ENCODE results near the gene TOB1.
A peak's percentile ranks its signal among the peaks of the same experiment; 100 is the strongest.
"Not testable (repeated sequence)": the region's sequence is repeated elsewhere in the genome, so short reads cannot be mapped to it uniquely, and the experiment has no call there.

Gene TOB1

GRCh38 chr17:50903604-50904517, 37.7 kb upstream of the TOB1 start:
- DNase-seq (ENCODE audit: insufficient read length, low spot score) (no peak), FAIRE-seq (peak; percentile 70)
- no peak for TF ChIP-seq POLR2A (IDR thresholded peaks at IDR 0.05; ENCODE audit: low read depth, low read length)

DNA sequence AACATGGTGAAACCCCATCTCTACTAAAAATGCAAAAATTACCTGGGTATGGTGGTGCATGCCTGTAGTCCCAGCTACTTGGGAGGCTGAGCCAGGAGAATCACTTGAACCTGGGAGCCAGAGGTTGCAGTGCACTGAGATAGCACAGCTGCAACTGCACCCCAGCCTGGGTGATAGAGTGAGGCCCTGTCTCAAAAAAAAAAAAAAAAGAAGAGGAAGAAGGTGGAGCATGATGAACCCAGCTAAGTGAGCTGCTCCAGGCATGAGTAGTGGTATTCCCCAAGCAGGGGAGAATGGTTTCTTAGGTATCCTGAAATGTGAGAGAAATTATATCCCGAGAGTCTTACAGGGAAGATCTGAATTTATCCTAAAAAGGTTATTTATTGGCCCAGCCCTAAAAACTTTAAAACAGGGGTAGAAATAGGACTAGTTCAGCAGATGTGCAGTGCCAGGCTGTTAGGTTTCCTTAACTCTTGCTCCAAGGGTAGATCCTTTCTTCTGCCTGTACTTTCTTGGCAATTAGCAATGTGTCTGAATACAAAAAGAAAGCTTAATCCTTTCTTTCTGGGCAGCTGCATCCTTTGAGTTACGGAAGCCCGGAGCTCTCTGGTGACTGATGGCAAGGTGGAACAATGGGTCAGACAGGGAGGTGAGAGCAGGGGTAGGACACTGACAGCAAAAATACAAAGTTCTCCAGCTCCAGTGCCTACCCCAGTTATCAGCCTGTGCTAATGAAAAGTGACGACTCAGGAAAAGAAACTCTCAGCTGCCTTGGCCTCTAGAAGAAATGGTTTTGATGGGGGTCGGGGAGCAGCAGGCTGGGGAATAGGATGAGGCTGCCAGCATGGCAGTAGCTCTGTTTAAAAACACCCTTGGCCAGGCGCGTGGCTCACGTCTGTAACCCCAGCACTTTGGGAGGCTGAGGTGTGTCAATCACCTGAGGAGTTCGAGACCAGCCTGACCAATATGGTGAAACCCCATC, 36.5 kb upstream of the TOB1 start:
- FAIRE-seq (no peak), DNase-seq (ENCODE audit: insufficient read length, low spot score) (no peak)
- TF ChIP-seq POLR2A (IDR thresholded peaks at IDR 0.05; ENCODE audit: low read depth, low read length): no peak

GRCh38 chr17:50900383-50900892, 34.3 kb upstream of the TOB1 start:
- no peak for TF ChIP-seq POLR2A (IDR thresholded peaks at IDR 0.05; ENCODE audit: low read depth, low read length)
- FAIRE-seq: no peak

DNA sequence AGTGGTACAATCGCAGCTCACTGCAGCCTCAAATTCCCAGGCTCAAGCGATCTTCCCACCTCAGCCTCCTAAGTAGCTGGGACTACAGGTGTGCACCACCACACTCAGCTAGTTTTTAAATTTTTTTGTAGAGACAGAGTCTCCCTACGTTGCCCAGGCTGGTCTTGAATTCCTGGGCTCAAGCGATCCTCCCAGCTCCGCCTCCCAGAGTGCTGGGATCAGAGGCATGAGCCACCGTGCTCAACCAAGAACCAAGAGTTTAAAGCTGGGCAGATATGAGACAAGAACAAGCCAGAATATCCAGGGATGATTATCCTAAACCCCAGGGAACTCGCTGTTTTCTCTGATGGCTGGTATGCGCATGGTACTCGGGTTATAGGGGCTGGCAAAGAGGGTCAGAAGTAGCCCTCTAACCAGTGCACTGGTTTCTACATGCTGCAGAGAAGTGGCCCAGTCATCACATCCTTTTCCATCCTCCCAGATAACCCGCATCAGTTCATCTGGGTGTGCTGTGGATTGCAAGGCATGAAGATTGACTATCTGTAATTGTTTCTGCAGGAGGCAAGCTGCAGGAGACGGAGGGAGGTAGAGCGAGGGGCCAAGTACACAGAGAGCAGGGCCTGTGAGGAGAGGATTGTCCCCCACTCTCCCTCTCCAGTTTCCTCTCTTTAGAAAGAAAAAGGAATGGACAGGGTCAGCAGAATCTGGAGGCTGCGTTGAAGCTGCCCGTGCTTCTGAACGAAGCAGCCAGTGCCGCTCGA, 33.6 kb upstream of the TOB1 start:
- no peak for TF ChIP-seq POLR2A (IDR thresholded peaks at IDR 0.05; ENCODE audit: low read depth, low read length)
- no peak for DNase-seq (ENCODE audit: insufficient read length, low spot score)
- FAIRE-seq: no peak

More at GRCh38 chr17:50900383-50900892, 34.3 kb upstream of the TOB1 start:
- DNase-seq (ENCODE audit: insufficient read length, low spot score): no peak

- no peak for TF ChIP-seq POLR2A (IDR thresholded peaks at IDR 0.05; ENCODE audit: low read depth, low read length)
- DNase-seq (ENCODE audit: insufficient read length, low spot score): no peak
- no peak for FAIRE-seq
Observed at GRCh38 chr17:50899005-50899460, 32.9 kb upstream of the TOB1 start.

DNA sequence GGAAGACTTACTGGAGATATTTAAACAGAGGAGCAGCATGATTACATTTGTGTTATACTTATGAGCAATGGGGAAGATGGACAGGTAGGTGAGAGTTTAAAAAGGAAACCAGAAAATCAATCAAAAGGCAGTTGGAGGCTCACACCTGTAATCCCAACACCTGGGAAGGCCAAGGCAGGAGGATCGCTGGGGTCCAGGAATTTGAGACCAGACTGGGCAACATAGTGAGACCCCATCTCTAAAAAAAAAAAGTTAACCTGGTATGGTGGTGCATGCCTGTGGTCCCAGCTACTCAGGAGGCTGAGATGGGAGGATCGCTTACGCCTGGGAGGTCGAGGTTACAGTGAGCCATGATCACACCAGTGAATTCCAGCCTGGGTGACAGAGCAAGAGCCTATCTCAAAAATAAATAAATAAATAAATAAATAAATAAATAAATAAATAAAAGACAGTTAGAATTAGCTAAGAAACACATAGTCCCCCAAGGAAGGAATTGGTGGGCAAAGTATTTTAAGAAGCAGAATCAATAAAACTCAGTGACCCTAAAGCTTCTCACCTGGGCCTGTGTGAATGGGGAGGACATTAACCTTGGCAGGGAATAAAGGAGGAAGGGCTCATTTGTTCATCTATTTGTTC, 32.3 kb upstream of the TOB1 start:
- no peak for TF ChIP-seq POLR2A (IDR thresholded peaks at IDR 0.05; ENCODE audit: low read depth, low read length)
- DNase-seq (ENCODE audit: insufficient read length, low spot score) (no peak), FAIRE-seq (no peak)

DNA sequence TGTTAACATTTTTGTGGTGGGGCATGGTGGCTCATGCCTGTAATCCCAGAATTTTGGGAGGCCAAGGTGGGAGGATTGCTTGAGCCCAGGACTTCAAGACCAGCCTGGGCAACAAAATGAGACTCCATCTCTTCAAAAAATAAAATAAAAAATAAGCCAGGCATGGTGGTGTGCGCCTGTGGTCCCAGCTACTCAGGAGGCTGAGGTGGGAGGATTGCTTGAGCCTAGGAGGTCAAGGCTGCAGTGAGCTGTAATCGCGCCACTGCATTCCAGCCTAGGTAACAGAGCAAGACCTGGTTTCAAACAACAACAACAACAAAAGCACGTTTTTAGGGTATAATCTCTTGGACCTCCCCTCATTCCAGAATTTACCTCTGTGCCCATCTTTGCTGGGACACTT, 28.4 kb upstream of the TOB1 start:
- FAIRE-seq: not testable (repeated sequence)

GRCh38 chr17:50893183-50893993, 27.2 kb upstream of the TOB1 start:
- peak; percentile 52 for DNase-seq (ENCODE audit: insufficient read length, low spot score)
- no peak for TF ChIP-seq POLR2A (IDR thresholded peaks at IDR 0.05; ENCODE audit: low read depth, low read length)
- FAIRE-seq: no peak

More for the DNA sequence above, 28.4 kb upstream of the TOB1 start:
- DNase-seq (ENCODE audit: insufficient read length, low spot score): not testable (repeated sequence)

GRCh38 chr17:50892101-50892776, 26.1 kb upstream of the TOB1 start:
- no peak for DNase-seq (ENCODE audit: insufficient read length, low spot score)
- FAIRE-seq: no peak
- no peak for TF ChIP-seq POLR2A (IDR thresholded peaks at IDR 0.05; ENCODE audit: low read depth, low read length)

DNA sequence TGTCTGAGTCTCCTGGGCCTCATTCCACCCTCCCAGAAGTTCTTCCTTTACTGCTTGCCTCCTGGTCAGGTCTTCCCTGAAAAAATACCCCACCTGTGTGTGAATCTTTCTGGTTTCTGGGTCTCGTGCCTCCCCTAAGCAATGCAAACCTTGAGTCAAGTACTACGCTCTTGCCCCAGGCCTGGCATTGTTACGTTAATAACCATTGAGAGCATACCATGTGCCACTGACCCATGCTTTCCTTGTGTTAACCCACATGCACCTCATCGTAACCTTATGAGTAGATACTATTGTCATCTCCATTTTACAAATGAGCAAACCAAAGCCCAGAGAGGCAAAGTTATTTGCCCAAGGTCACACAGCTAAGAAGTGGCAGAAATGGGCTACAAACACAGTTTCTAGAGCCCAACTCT, 25.4 kb upstream of the TOB1 start:
- FAIRE-seq: no peak
- no peak for DNase-seq (ENCODE audit: insufficient read length, low spot score)

GRCh38 chr17:50890675-50891516, 24.7 kb upstream of the TOB1 start:
- no peak for FAIRE-seq
- TF ChIP-seq POLR2A (IDR thresholded peaks at IDR 0.05; ENCODE audit: low read depth, low read length): no peak
- DNase-seq (ENCODE audit: insufficient read length, low spot score): no peak

More for the DNA sequence above, 25.4 kb upstream of the TOB1 start:
- TF ChIP-seq POLR2A (IDR thresholded peaks at IDR 0.05; ENCODE audit: low read depth, low read length): no peak

Measured in H54 (cell line).